Stimulated activated CD4-positive, alpha-beta T cell treated with anti-CD3 and anti-CD28 coated beads, Interleukin-12 subunit alpha, Interleukin-12 subunit beta, amount 100 ng/mL, for 48 hours (primary cell): ENCODE measurements around the gene KIF2A.
A peak's percentile ranks its signal among the peaks of the same experiment; 100 is the strongest.

Source experiments
- DNase-seq, 3 donors: peaks; one replicate each; pipeline ENCODE4 v3.0.0-alpha.2; 2020; ENCODE audit warnings: low read depth in 2 of 3, low spot score in 1 of 3

Gene KIF2A

DNA sequence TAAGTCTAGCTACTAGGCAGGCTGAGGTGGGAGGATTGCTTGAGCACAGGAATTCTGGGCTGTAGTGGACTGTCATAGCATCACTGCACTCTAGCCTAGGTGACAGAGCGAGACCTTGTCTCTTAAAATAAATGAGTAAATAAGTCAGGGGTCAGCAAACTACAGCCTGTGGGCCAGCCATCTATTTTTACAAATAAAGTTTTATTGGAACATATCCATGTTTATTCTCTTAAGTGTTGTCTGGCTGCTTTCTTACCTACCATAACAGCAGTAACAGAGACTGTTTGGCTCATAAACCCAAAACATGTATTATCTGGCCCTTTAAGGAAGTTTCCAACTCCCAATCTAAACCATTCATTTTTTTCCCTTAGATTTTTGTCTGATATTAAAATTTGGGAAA, 68.1 kb downstream of the KIF2A start:
- DNase-seq: no peak

- DNase-seq: no peak
Observed at GRCh38 chr5:62375627-62376026, 69.6 kb downstream of the KIF2A start.

DNA sequence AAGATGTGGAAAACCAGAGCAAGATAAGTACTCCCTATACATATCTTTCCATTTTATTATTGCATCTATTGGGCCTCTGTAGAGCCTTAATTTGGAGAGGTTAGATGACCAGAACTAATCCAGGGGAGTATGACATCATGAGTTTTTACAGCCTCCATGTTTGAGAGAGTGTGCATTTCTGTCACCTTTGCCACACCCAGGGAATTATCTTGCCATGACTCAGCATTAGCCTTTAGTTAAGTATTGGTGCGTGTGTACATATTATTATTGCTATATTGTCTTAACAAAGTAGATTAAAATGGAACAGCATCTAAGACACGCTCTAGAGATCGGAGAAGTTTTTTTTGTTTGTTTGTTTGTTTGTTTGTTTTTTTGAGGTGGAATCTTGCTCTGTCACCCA, 70.1 kb downstream of the KIF2A start:
- DNase-seq: no peak

DNA sequence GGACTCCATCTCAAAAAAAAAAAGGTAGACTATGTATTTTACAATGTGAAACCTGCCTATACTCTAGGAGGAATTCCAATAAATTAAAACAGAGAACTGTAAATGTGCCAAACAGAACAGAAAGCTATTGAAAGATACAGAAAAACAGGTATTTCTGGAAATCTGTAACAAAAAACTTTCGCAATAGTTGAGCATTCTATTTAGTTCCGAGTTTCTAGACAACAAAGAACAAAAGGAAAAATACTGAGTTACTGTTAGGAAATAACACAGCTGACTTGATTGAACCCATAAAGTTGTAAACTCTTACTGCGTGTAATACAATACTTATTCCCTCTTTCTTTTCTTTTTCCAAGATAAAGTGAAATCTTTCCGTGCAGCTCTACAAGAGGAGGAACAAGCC, 79.1 kb downstream of the KIF2A start:
- no peak for DNase-seq

DNA sequence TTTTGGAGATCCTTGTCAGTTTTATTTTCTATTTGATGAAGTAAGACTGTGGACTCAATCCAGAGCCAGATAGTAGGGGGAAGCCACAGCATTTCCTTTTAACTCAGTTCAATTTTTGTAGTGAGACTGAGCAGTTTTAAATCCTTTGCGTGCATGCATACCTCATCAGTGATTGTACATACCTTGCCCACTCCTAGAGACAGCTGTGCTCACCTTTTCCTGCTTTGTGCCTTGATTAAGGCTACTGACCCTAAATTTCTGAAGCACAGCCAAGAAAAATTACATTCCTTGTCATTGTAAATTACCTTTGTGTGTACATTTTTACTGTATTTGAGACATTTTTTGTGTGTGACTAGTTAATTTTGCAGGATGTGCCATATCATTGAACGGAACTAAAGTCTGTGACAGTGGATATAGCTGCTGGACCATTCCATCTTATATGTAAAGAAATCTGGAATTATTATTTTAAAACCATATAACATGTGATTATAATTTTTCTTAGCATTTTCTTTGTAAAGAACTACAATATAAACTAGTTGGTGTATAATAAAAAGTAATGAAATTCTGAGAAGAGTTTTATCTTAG, 79.9 kb downstream of the KIF2A start:
- no peak for DNase-seq

- DNase-seq: no peak
Observed at GRCh38 chr5:62386824-62387223, 80.8 kb downstream of the KIF2A start.

- no peak for DNase-seq
Observed at GRCh38 chr5:62395210-62395950, 89.4 kb downstream of the KIF2A start.

DNA sequence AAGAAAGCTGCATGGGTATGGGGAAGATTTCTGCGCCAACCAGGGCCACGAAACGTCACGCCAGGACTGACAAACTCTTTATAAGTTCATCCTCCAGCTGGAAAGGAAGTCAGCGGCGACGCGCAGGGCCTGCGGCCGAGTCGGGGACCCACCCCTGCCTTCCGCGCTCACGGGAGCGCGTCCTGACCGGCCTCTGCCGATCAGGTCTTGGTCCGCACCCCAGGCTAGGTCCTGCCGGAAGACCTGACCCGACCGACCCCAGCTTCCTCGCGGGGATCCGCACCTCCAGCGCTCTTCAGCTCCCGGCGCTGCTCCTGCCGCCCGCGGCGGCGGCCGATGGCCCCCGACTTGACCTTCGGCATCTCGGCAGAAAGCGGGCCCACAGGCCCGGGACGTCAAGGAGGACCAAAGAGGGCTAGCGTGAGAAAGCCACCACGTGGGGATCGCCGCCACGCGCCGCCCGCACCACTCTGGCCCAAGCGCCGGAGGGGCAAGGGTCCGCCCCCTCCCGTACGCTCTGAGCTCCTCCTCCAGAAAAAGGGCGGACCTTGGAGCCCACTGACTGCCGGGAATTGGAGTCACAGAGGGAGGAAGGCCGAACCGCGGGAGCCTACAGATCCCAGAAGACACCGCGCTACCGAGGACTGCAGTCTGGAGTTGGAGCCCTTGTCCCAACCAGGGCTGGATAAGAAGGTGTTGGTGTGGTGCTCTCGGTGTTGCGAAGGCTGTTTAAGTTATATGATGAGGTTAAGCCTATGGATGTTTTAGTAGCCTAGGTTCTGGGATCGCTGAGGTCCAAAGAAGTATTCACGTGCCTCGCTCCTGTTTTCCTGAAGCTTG, 97.6 kb downstream of the KIF2A start, which contains the start of gene DIMT1:
Gene DIMT1 (minus strand): TSS at position 495 of the 840 bp plus-strand sequence. CDS start 133 bp downstream, at position 362.
- DNase-seq: peak; percentile 89 to 94 (median 91)

GRCh38 chr5:62412549-62413329, 106.7 kb downstream of the KIF2A start, which contains the start of gene IPO11:
Gene IPO11, plus strand, starts transcription at chr5:62412763. Its CDS starts 24,517 bp downstream, at chr5:62437280.
- DNase-seq: peak; percentile 98

DNA sequence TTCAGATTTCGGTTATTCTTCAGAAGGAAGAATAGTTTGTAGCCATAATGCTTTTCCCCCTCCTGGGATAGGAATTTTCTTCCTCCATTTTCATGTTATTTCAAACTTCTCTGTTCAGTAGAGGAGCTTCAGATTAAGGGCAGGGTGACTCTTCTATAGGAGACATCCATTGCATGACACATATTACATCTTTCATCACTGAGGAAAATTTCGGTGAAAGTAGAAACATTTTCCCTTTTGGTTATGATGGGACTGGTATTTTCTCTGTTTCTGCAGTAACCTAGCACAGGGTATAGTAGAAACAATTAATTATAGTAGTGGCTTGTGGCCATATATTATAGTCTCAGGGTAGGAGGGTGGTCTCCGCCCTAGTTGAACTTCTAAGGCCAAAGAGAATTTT, 107.7 kb downstream of the KIF2A start:
- no peak for DNase-seq

DNA sequence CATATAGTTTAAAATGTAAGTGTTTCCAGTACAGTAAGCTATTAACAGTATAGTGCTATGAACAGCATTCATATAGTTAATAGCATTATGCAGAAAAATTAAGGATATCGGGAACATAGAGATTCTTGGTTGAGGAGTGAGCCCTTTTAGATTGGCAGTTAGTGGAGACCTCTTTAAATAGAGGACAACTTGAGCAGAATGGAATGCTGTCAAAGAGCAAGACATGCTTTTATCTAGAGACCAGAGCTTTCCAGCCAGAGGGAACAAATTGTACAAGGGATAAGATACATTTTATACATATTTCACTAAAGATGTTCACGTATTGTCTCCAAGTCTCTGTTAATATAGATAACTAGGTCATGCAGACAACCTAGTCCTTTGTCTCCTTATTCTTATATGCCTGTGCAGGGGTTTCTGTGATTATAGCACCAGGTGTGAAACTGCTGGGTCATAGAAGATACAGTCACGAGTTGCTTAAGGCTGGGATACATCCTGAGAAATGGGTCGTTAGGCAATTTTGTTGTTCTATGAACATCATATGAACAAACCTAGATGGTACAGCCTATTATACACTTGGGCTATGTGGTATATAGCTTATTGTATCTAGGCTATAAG, 112.6 kb downstream of the KIF2A start:
- no peak for DNase-seq

DNA sequence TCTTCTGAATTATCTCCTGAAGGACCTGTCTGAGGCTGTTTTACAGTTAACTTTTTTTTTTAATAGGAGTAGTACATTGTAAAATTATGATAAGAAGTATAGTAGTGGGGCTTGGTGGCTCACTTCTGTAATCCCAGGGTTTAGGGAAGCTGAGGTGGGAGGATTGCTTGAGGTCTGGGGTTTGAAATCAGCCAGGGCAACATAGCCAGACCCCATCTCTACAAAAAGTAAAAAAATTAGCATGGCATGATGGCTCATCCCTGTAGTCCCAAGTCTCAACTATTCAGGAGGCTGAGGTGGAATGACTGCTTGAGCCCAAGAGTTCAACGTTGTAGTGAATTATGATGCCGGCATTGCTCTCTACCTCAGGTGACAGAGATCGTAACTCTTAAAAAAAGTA, 113.6 kb downstream of the KIF2A start:
- no peak for DNase-seq

- DNase-seq: no peak
Observed at GRCh38 chr5:62421414-62421813, 115.4 kb downstream of the KIF2A start.

GRCh38 chr5:62424763-62425162, 118.8 kb downstream of the KIF2A start:
- DNase-seq: no peak

- DNase-seq: no peak
Observed at GRCh38 chr5:62431735-62432620, 126.0 kb downstream of the KIF2A start.

DNA sequence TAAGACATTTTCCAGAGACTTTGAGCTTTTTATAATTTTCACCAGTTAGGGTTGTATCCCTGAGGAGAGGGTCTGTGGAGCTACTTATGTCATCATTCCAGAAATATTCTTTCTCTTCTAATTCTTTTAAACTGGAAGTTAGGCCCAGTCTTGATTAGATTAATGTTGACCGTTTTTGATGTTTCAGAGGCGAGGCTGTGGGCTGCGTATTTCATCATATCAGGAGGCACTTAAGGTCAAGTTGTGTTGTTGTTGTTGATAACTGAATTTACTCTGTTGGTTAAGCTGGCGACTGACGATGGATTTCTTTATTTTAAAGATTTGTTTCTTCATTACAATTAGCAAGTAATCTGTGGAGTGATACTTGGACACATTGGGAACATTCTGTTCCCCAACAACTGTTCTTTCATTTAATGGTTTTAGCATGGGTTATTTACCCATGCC, 126.6 kb downstream of the KIF2A start:
- no peak for DNase-seq
